Measurements from ENCODE around the gene AGR2.

Gene AGR2

DNA sequence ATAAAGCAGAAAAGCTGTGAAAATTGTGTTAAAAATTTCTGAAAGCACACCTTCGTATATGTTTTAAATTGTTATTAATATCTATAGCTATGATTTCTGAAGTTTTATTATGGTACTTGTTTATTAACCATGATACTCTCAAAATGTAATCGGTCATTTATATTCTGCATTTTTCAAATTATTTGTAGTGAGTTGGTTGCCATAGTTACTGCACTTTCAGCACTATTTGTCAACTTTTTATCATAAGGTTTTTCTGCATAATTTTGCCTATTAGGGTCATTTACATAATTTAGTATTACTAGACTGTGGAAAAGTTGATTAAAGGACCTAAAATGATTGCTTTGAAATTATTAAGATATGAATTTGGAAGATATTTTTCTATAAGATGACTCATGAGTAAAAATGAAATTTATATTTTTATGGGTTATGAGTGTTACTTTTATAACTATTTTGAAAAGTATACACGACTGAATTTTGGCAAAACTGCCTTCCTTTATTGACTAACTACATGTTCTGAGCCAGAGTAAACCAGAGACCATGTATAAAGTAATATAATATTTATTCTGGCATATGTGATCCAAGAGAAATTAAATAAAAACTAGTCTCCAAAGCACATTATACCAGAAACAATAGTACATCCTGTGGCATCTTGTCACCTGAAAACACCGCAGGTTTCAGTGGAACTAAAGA lies 7.9 kb upstream of the AGR2 start:
- no peak for DNase-seq (ENCODE audit: low spot score)

DNA sequence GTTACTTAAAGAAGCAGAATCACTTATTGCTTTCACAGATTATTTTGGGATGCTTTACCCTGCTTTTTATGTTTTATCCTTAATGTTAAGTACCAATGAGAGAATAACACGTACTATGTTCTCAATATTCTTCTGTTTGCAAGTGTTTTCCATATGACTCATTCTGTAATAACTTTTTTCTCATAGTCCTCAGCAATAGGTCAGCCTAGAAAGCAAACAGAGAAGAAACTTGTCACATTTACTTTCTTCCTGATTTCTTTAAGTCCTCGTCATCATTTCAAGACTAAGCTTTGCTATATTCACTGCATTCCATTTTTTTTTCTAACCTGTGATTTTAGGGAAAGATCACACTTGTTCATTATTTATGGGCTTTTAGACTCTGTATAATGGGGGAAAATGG lies 6.8 kb upstream of the AGR2 start:
- DNase-seq (ENCODE audit: low spot score), result no peak

DNA sequence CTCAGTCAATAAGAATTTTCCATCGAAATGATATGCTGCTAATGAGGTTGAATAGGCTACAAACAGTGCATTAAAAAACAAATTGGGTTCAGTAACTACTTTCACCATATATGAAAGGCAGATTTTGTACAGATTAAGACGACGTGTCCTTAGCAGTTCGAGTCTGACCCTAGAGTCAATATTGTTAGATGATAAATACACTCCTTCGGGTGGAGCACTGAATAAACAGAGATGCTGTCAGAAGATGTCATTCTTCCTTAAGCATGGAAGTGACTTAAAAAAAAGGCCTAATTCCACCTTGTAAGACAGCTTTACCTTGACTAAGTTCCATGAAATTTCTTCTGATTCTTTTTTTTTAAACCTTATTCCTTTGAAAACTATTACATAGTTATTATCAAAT lies 5.8 kb upstream of the AGR2 start:
- no peak for DNase-seq (ENCODE audit: low spot score)

GRCh38 chr7:16810112-16810511 lies 5.3 kb upstream of the AGR2 start:
- no peak for DNase-seq (ENCODE audit: low spot score)

DNA sequence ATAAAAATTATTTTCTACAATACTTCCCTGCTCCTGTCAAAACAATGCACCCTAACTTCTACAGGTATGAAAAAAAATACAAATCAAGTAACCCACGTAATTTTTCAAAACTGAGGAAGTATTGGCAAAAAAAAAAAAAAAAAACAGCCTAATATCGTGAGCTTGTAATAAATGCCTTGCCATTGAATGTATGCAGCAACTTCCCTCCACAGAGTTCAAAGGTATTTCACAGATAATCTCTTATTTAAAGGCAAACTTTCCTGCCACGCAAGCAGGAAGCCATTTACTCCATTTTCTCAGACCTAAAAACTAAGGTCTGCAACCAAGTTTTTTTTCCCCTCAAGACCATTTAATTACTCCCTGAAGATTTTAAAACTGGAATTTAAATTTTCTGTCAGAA lies 642 bp upstream of the AGR2 start:
- no peak for DNase-seq (ENCODE audit: low spot score)

DNA sequence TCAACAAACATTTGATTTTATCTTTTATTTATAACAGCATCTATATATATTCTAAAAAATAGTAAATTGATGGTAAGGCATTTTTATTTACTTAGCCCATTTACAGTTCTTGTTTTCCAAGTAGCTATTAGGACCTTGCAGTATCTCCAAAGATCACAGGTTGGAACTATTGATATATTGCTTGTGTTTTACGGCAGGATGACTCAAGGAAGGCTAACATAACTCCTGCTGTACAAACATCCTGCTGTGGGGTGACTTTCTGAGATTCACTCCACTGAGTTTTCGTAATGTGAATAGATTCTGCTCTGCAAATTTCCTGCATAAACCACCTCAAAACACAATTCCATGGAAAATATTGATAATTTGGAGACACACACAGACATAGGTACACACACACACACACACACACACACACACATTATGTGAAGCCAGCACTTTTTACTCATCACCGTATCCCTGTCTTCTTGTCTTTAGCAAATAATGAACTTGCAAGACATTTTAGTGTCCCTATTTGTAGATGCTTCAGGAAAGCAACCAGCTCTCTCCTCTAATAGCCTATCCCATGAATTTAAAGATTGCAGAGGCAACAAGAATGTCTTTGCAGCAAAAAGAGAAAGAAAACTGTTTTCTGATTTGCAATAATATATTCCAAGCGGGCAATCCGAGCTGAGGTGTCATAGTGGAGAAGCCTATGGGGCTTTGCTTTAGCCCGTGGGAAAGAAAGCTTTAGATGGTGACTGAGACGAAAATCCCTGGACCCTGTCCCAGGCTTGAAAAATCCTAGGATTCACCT lies 722 bp downstream of the AGR2 start:
- DNase-seq (ENCODE audit: low spot score), result no peak

DNA sequence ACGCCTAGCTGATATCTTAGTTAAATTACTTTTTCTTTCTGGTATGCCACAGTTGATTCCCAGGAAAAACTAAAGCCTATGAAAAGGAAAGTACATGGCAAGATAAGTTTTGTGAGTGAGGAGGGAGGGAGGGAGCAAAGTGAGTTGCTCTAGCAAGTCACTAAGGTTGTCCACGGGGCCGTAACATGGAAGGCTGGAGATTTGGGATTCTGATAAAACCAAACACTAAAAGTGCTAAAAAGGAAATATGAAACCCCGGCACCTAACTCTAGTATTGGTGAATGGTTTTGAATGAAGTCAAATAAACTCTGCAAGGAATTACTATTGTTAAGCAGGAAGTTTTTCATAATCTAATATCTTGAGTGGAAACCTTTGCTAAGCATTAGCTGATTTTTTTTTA lies 1.7 kb downstream of the AGR2 start:
- no peak for DNase-seq (ENCODE audit: low spot score)

DNA sequence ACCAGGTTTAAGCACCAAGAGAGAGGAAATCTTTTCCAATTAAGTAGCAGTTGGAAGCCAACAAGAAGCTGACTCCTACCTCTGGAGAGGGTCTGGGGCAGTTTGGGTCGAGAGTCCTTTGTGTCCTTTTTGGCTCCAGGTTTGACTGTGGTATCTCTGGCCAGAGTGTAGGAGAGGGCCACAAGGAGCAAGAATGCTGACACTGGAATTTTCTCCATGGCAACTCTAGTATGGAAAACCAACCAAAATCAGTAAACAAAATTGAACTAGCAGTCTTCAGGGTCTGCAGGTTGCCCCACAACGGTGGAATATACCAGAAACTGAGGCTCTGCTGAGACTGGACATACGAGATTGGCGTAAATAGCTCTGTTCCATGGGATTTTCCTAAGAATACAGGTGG lies 3.2 kb downstream of the AGR2 start:
- DNase-seq (ENCODE audit: low spot score), result no peak

DNA sequence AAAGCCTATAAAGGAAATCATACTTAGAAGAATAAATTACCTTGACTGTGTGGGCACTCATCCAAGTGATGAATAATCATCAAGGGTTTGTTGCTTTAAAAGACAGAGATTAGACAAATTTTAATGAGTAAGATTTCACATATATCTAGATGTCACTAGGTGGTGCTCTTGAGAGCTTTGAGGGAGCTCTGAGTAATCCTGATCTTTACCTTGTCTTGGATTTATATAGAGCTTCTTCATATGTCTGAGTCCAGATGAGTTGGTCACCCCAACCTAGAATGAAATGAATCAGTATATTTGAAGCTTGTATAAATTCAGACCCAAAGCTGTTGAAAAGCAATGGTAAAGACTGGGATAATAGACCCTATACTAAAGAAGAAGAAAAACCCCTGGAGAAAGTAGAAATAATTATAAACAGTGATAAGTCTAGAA lies 3.7 kb downstream of the AGR2 start:
- peak; percentile 62 for DNase-seq (ENCODE audit: low spot score)

DNA sequence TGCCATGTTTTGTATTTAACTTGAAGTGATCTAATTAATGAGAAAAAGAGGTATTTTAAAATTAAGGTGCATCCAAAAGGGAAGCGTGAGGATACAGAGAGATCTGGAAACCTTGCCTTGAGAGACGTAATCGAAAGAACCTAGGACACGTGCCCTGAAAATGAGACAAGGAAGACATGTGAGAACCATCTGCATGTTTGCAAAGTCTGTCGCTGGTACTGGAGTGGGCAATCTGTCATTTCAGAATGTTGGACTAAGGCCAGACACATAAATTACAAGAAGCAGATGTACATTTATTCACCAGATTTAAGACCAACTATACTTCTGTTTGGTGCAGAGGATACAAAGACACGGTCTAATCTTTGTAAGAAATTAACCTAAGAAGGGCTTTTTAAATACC lies 9.2 kb downstream of the AGR2 start:
- DNase-seq (ENCODE audit: low spot score), result no peak

DNA sequence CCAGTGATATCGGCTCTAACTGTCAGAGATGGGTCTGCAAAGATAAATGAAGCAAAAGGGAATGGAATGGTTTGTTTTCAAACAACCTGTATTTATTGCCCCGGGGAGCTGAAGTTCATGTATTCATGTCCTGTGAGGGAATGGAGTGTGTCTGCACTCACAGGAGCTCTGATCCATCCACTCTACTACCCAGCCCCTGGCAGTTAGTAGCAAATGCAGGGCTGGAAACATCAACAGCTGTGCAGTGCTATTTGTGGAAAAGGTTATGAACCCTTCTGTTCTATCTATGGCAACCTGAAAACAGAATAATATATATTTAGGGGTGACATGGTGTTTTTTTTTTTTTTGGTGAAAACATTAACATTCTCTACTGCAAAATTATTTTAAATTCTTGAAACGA lies 9.8 kb downstream of the AGR2 start:
- no peak for DNase-seq (ENCODE audit: low spot score)

GRCh38 chr7:16791905-16792698 lies 12.7 kb downstream of the AGR2 start:
- DNase-seq (ENCODE audit: low spot score), result no peak

GRCh38 chr7:16791071-16791470 lies 13.7 kb downstream of the AGR2 start:
- DNase-seq (ENCODE audit: low spot score), result no peak

DNA sequence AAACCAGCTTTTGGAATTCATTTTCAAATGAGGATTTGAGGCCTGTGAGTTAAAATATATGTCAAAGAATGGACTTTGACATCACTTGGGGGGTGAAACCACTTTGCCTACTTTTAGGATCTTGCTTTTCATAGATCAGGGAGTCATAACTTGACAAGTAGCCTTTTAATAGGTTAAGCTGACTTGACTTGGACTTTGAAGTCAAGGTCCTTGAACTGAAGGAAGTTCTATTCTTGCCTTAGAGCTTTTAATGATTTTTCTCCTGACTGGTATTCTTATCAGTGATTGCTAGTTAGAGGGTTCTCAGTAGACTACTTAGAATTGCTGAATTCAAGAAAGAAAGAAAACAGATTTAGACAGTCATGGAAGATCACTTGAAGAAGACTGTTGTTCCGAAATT lies 17.7 kb downstream of the AGR2 start:
- DNase-seq (ENCODE audit: low spot score), result no peak

DNA sequence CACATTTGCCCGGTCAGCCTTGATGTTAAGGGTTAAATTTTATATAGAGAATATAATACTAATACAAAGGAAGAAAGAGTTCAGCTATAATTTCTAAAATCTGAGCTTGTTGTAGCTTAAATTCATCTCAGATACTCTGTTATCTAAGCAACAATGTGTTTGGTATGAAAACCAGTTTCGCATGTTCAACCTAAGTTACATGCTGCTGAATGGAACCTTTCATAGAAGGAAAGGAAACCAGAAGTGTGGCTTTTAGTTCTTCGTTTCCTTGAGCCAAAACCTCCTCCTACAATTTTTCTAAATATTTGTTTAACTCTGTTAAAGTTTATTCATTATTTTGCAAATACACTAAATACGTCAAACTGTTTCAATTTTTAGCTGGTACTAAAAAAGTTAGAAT lies 18.5 kb downstream of the AGR2 start:
- no peak for DNase-seq (ENCODE audit: low spot score)

- no peak for DNase-seq (ENCODE audit: low spot score)
Observed at GRCh38 chr7:16785846-16786245, 19.0 kb downstream of the AGR2 start.

GRCh38 chr7:16785321-16785720 lies 19.5 kb downstream of the AGR2 start:
- DNase-seq (ENCODE audit: low spot score), result no peak

DNA sequence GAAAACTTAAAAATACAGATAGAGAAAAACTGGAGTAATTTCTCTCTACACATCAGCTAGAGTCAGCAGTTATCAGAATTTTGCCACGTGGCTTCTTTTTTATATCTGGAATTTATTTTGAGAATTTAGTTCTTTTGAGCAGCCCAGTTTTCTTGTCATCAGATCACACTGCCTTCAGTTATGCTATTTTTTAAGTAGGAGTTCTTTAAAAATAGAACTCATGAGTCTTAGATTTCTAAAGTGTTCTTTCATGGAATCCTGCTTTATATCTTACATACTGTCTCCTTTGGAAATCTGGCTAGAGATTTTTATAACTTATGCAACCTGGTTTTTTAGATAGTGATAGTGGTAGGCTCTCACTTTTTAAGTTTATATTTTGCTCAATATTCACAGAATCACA lies 24.2 kb downstream of the AGR2 start:
- DNase-seq (ENCODE audit: low spot score), result no peak

GRCh38 chr7:16779051-16779450 lies 25.7 kb downstream of the AGR2 start:
- DNase-seq (ENCODE audit: low spot score), result no peak

DNA sequence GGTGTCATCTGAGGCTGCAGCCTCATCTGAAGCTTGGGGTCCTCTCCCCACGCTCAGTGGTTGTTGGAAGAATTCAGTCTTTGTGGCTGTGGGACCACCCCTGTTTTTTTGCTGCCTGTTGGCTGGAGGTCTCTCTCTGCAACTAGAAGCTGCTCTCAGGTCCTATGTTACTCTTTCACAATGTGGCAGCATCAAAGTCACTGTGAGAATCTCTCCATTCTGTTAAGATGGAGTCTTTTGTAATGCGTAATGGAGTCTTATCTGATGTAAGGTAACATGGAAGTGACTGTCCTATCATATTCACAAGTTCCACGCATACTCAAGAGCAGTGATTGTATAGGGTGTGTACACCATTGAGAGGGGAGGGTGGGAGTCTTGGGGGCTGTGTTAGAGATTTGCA lies 26.3 kb downstream of the AGR2 start:
- DNase-seq (ENCODE audit: low spot score), result no peak

DNA sequence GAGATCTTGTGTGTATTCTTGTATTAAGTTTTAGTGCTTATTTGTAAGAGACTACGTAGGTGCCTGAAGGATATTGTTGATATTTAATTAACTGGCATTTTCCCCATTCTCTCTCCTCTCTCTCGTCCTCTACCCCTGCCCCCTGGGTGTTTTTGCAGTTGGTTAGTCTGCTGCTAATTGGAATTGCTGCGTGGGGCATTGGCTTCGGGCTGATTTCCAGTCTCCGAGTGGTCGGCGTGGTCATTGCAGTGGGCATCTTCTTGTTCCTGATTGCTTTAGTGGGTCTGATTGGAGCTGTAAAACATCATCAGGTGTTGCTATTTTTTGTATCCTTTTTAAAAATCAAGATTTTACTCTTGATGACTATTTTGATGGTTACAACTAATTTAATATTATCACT lies 28.7 kb downstream of the AGR2 start:
- no peak for DNase-seq (ENCODE audit: low spot score)

DNA sequence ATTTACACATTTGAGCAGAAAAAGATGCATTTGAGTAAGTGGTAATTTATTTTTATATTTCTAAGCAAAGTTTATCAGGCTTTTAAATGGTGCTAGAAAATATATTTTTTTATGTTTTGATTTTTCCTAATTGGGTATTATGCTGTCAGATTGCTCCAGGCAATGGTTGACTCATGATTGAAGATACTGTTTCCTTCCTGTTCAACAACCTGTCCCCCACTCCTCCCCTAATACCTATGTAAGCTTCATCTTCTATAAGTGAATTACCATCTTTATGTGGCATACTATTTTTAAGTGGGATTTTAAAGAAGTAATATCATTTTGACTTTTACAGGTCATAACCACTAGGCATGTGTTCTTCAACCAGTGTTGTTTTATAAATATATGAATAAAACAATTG lies 29.8 kb downstream of the AGR2 start:
- DNase-seq (ENCODE audit: low spot score), result no peak

DNA sequence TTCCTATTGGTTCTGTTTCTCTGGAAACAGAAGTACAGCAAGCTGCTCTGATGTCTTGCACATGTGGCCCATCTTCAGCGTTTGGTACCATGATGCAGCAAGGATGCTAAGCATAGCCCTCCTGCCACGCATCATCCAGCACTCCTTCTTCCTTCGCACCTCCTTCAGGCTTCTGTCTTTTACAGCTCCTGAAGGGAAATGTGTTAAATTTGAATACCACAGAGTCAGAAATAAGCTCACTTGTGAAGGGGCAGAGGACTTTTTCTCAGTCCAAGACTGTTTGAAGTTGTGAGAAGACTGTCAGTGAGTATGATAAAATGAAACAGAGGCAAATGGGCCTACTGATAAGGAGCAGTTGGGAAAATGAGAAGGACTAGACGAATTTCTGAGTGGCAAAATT lies 30.5 kb downstream of the AGR2 start:
- DNase-seq (ENCODE audit: low spot score), result peak; percentile 51

Data from hematopoietic multipotent progenitor cell treated with erythropoietin and hydrocortisone succinate and interleukin-3 and kit ligand, for 15 days (in vitro differentiated cells).